AG04450 (cell line): ENCODE data around the gene TSPAN7. TPM values are rescaled to one million over a fixed set of nuclear protein-coding genes. Genes with fewer than 3 reads are reported as not detected.
A peak's percentile ranks its signal among the peaks of the same experiment; 100 is the strongest.

Experiments used
- CTCF ChIA-PET: fragments of 300-600, 350-600 bp; formaldehyde crosslinking; extraction: SDS; loops from one replicate; lab custom pipeline; 2022; ENCODE audit warnings: antibody characterized with exemption, inconsistent platforms; lab: Charles Lee
- POLR2A ChIA-PET: fragments of 350-600 bp; formaldehyde crosslinking; extraction: SDS; loops from one replicate; lab custom pipeline; 2021; ENCODE audit warnings: antibody characterized with exemption, inconsistent platforms; lab: Yijun Ruan, JAX
- DNase-seq: peaks from one replicate; pipeline ENCODE4 v3.0.0-alpha.2; 2011; ENCODE audit warnings: low read depth, low spot score
- H3K27ac ChIP-seq: one replicate; pipeline ENCODE4 v1.5.1; 2012; ENCODE audit warnings: low read depth, low read length, control low read depth
- H3K27me3 ChIP-seq: one replicate; pipeline ENCODE4 v1.6.0; 2012; ENCODE audit warnings: low read length; ENCODE audit not compliant: control insufficient read depth, insufficient read depth
- H3K4me3 ChIP-seq: 2 replicates; pipeline ENCODE4 v1.5.1; 2011; ENCODE audit warnings: mild to moderate bottlenecking, low read depth, low read length, control low read depth
- H3K9me3 ChIP-seq: 2 replicates; pipeline ENCODE4 v1.5.1; 2012; ENCODE audit warnings: low read length; ENCODE audit not compliant: control insufficient read depth, insufficient read depth
- CTCF ChIP-seq: IDR thresholded peaks from 2 replicates; pipeline ENCODE4 v1.5.1; 2011; ENCODE audit warnings: low read depth, low read length, control low read depth, inconsistent platforms
- polyA plus RNA-seq: library from polyadenylated mRNA; depleted of rRNA; stranded (reverse); fragments of >200 nt; gene quantifications from 2 replicates; pipeline ENCODE4 v1.2.3, GENCODE V29; 2011; rRNA removed
- small RNA-seq: library from RNA; depleted of rRNA; stranded (forward); fragments of <200 nt; gene quantifications from one replicate; pipeline ENCODE3, GENCODE V24; 2012; ENCODE audit warnings: low read depth; ENCODE audit not compliant: insufficient read length

Gene TSPAN7
- polyA plus RNA-seq, 1 experiment, result not detected

GRCh38 chrX:38717871-38718270, 156.5 kb downstream of the TSPAN7 start:
- Histone ChIP-seq H3K27ac (no peak overlapping the region), H3K27me3 (no peaks in the 10 kb centered on the region), H3K4me3 (no peak overlapping the region), H3K9me3 (no peaks in the 10 kb centered on the region)
- POLR2A ChIA-PET, result no interaction called here
- no peak for DNase-seq
- peak; percentile 50 for TF ChIP-seq CTCF
- CTCF ChIA-PET, result interaction anchor here (0.6 to 1.3 kb wide), 2 partner anchors 10 to 1504 kb away, joined by 3 to 5 read pairs; no protein-coding TSS in a partner anchor

GRCh38 chrX:38718311-38718710, 157.0 kb downstream of the TSPAN7 start:
- CTCF ChIA-PET, result interaction anchor here (0.6 to 1.3 kb wide), 2 partner anchors 10 to 1504 kb away, joined by 3 to 5 read pairs; no protein-coding TSS in a partner anchor
- no peak overlapping the region for H3K27ac ChIP-seq
- no peak overlapping the region for H3K4me3 ChIP-seq
- H3K27me3 ChIP-seq, result no peaks in the 10 kb centered on the region
- DNase-seq, result no peak
- POLR2A ChIA-PET, result no interaction called here
- no peak for TF ChIP-seq CTCF
- H3K9me3 ChIP-seq, result no peaks in the 10 kb centered on the region

- Histone ChIP-seq H3K4me3 (no peak overlapping the region), H3K9me3 (no peaks in the 10 kb centered on the region), H3K27ac (no peak overlapping the region), H3K27me3 (no peaks in the 10 kb centered on the region)
- ChIA-PET CTCF (no interaction called here), POLR2A (no interaction called here)
- TF ChIP-seq CTCF, result no peak
- DNase-seq, result no peak
These were observed 165.3 kb downstream of the TSPAN7 start for GRCh38 chrX:38726612-38727011.

GRCh38 chrX:38727668-38728067, 166.3 kb downstream of the TSPAN7 start:
- POLR2A ChIA-PET, result no interaction called here
- DNase-seq, result no peak
- H3K27me3 ChIP-seq, result no peaks in the 10 kb centered on the region
- H3K4me3 ChIP-seq, result no peak overlapping the region
- no peak overlapping the region for H3K27ac ChIP-seq
- no peak for TF ChIP-seq CTCF
- H3K9me3 ChIP-seq, result no peaks in the 10 kb centered on the region
- CTCF ChIA-PET, result no interaction called here

GRCh38 chrX:38732866-38733265, 171.5 kb downstream of the TSPAN7 start:
- Histone ChIP-seq H3K27me3 (no peaks in the 10 kb centered on the region), H3K9me3 (no peaks in the 10 kb centered on the region), H3K4me3 (no peak overlapping the region), H3K27ac (no peak overlapping the region)
- ChIA-PET POLR2A (no interaction called here), CTCF (no interaction called here)
- no peak for DNase-seq
- TF ChIP-seq CTCF, result no peak

Small RNA genes within 50 kb of the gene (small RNA-seq; reads per million reads assigned to genes)
- gene RNU7-7P, result not detected

Other genes with a start within 250 kb of the TSPAN7 start
- gene RPGR, start 234.0 kb upstream of the TSPAN7 start, polyA plus RNA-seq, result 1.3 and 2.0 TPM in 2 replicates
- not detected in 2 replicates for gene OTC, start 208.9 kb upstream of the TSPAN7 start, polyA plus RNA-seq
- 30.0 and 31.3 TPM in 2 replicates for gene MID1IP1, start 239.9 kb downstream of the TSPAN7 start, polyA plus RNA-seq